Endothelial cell (in vitro differentiated cells): Measurements from ENCODE around the gene ECD. TPM values are rescaled to one million over a fixed set of nuclear protein-coding genes. Genes with fewer than 3 reads are reported as not detected.

Experiments used
- DNase-seq: peaks from one replicate; pipeline ENCODE4 v3.0.0; 2021; ENCODE audit warnings: low spot score
- H3K27ac Mint-ChIP-seq: one replicate; pipeline ENCODE4 v1.8.0; 2021; ENCODE audit warnings: mixed read lengths, inconsistent platforms; ENCODE audit not compliant: unreplicated experiment
- H3K27me3 Mint-ChIP-seq: one replicate; pipeline ENCODE4 v1.8.0; 2021; ENCODE audit warnings: mild to moderate bottlenecking, moderate library complexity, mixed read lengths, inconsistent platforms; ENCODE audit not compliant: unreplicated experiment
- H3K36me3 Mint-ChIP-seq: one replicate; pipeline ENCODE4 v1.8.0; 2021; ENCODE audit warnings: mild to moderate bottlenecking, low read depth, mixed read lengths, inconsistent platforms; ENCODE audit not compliant: unreplicated experiment
- H3K4me1 Mint-ChIP-seq: one replicate; pipeline ENCODE4 v1.8.0; 2021; ENCODE audit warnings: mild to moderate bottlenecking, mixed read lengths, inconsistent platforms; ENCODE audit not compliant: unreplicated experiment
- H3K4me3 Mint-ChIP-seq: one replicate; pipeline ENCODE4 v1.8.0; 2021; ENCODE audit warnings: mild to moderate bottlenecking, mixed read lengths, inconsistent platforms; ENCODE audit not compliant: unreplicated experiment
- H3K9me3 Mint-ChIP-seq: one replicate; pipeline ENCODE4 v1.8.0; 2021; ENCODE audit warnings: mixed read lengths, inconsistent platforms; ENCODE audit not compliant: unreplicated experiment
- total RNA-seq: library from RNA; stranded (reverse); fragmentation: NEBNext Ultra II Directional; extraction: Animal tissue kit (Norgen Biotek cat#: 25700); gene quantifications from one replicate; pipeline ENCODE4 v1.2.1, GENCODE V29; 2021; ENCODE audit not compliant: unreplicated experiment
- TF ChIP-seq, protein P1 (sequence below): fragments of 200-600 bp; sonication (generic); IDR thresholded peaks from one replicate; pipeline ENCODE4 v1.5.0; 2021; ENCODE audit warnings: antibody characterized with exemption; ENCODE audit not compliant: unreplicated experiment

Gene ECD
- total RNA-seq, 1 donor from 2014 or later = 38.5 TPM

DNA sequence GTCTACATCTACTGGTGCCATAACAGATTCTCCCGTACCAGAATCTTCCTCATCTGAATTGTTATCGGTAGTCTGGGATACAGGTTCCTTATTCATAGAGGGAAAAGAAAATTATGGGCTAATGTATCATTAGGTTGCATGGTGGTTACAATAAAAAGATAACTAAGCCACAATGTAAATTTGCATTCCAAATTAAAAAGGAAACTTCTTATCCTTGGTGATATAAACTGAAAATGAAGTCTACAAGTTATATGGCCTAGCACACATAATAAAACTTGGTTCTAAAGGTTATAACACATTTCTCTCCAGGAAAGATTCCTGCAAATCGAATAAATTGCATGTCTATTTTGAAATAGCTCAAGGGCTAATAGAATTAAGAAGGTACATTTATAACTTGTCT is 33.1 kb downstream of the ECD start:
- Mint-ChIP-seq H3K4me1 (no peaks in the 10 kb centered on the region), H3K27ac (no peak overlapping the region), H3K36me3 (peaks cover 32% of the 10 kb centered on the region), H3K27me3 (no peaks in the 10 kb centered on the region), H3K9me3 (no peaks in the 10 kb centered on the region), H3K4me3 (no peak overlapping the region)
- TF ChIP-seq, protein P1, sequence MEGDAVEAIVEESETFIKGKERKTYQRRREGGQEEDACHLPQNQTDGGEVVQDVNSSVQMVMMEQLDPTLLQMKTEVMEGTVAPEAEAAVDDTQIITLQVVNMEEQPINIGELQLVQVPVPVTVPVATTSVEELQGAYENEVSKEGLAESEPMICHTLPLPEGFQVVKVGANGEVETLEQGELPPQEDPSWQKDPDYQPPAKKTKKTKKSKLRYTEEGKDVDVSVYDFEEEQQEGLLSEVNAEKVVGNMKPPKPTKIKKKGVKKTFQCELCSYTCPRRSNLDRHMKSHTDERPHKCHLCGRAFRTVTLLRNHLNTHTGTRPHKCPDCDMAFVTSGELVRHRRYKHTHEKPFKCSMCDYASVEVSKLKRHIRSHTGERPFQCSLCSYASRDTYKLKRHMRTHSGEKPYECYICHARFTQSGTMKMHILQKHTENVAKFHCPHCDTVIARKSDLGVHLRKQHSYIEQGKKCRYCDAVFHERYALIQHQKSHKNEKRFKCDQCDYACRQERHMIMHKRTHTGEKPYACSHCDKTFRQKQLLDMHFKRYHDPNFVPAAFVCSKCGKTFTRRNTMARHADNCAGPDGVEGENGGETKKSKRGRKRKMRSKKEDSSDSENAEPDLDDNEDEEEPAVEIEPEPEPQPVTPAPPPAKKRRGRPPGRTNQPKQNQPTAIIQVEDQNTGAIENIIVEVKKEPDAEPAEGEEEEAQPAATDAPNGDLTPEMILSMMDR = no peak
- no peak for DNase-seq

DNA sequence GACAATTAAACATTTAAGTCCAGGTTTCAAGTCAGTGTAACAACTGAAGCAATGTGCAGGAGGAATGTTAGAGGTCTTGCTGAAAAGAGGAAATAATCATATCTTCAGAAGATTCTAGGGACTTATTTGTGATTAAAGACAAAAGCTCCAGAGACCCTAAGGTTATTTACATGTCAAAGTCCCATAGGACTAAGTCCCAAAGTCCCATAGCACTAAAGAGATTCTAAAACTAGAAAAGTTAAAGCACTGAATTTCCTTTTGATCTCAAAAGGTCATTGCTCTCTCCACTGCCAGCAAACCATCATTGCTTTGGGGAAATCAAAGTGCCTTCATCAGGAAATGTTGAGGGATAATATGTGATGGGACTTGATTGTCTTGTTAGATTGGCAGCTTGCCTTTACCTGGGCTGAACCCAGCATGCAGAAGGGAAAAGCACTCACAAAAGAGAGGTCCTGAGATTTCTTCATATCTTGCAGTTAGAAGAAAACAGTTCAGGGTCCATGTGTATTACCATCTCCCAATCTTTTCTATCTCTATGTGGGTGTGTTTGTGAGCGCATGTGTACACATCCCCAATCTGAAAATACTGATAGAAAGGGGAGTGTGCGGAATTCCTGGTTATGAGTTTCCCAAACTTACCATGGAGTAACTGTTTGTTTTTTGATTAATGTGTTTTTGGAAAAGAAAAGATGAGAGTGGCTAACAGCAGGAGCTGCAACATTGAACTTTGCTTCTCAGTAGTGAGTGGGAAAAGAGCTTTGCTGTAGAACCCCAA is 35.7 kb downstream of the ECD start:
- Mint-ChIP-seq H3K9me3 (no peaks in the 10 kb centered on the region), H3K4me3 (no peak overlapping the region), H3K27me3 (no peaks in the 10 kb centered on the region), H3K4me1 (no peaks in the 10 kb centered on the region), H3K36me3 (peaks cover 32% of the 10 kb centered on the region), H3K27ac (no peak overlapping the region)
- no peak for DNase-seq
- TF ChIP-seq, protein P1 = no peak

DNA sequence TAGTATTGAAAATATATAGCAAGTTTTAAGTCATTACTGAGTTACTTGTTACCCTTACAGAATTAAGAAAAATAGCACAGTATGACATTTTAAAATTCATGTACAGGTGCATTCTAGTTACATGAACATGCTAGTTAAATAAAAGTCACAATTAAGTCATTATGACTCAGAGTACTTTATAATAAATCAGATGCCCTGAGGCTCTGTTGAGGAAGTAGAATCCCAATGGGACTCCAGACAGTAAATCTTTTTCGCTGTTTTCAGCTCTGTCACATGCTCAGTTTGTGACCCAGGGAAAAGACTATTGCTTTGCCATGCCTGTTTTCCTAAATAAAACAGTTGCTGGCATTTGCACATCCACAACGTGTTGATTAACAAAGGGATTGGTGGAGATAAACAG is 36.5 kb downstream of the ECD start:
- Mint-ChIP-seq H3K4me3 (no peak overlapping the region), H3K9me3 (no peaks in the 10 kb centered on the region), H3K27me3 (no peaks in the 10 kb centered on the region), H3K4me1 (no peaks in the 10 kb centered on the region), H3K36me3 (peaks cover 36% of the 10 kb centered on the region), H3K27ac (no peak overlapping the region)
- DNase-seq = no peak
- TF ChIP-seq, protein P1 = no peak

DNA sequence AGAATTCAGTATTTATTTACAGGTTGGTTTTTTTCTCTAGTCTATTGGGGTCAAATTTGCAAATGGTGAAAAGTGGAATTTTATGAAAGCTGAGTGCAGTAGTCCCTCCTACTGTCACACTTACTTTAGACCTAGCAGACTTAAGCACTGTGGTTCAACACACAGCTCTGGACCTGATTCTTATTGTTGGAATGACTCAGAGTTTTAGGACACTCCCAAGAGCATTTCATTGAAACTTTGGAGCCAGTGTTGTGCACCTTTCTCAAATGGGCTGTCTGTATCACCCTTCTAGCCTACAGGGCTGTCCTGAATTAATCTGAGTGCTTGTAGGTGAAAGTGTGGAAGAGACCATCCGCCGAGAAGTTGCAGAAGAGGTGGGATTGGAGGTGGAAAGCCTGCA is 41.5 kb downstream of the ECD start:
- H3K9me3 Mint-ChIP-seq = no peaks in the 10 kb centered on the region
- no peak overlapping the region for H3K4me3 Mint-ChIP-seq
- H3K27ac Mint-ChIP-seq = no peak overlapping the region
- peaks cover 13% of the 10 kb centered on the region for H3K36me3 Mint-ChIP-seq
- H3K27me3 Mint-ChIP-seq = peaks cover 1% of the 10 kb centered on the region
- H3K4me1 Mint-ChIP-seq = no peaks in the 10 kb centered on the region
- no peak for DNase-seq
- TF ChIP-seq, protein P1 = no peak

DNA sequence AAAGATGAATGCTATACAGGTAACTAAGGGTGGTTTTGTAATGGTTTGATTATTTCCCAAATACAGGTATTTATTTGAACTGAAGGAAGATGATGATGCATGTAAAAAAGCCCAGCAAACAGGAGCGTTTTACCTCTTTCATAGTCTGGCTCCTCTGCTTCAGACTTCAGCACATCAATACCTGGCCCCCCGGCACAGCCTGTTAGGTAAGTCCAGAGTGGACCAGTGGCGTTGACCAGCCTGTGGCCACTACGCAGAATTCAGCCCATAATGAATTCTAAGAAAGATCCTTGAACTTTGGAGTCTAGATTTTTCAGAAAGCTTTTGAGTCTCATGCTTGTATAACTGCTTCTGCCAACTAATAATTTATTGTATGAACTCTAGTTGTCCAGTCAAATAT is 47.9 kb downstream of the ECD start:
- Mint-ChIP-seq H3K36me3 (peaks cover 6% of the 10 kb centered on the region), H3K9me3 (no peaks in the 10 kb centered on the region), H3K4me1 (no peaks in the 10 kb centered on the region), H3K4me3 (no peak overlapping the region), H3K27me3 (peaks cover under 1% of the 10 kb centered on the region), H3K27ac (no peak overlapping the region)
- no peak for DNase-seq
- TF ChIP-seq, protein P1 = no peak
